Caki2 (cell line): ENCODE data around the gene VDAC1. TPM values are rescaled to one million over a fixed set of nuclear protein-coding genes. Genes with fewer than 3 reads are reported as not detected.
A peak's percentile ranks its signal among the peaks of the same experiment; 100 is the strongest.

Source experiments
- DNase-seq: peaks from one replicate; pipeline ENCODE4 v3.0.0-alpha.2; 2015; ENCODE audit warnings: low read depth
- in situ Hi-C: cut with HindIII; loops from 2 replicates; pipeline ENCODE4 v1.10.0; 2016; ENCODE audit warnings: low sequenced_read_pairs, low pct_unique_long_range_greater_than_20kb, mixed read lengths
- total RNA-seq: library from RNA; depleted of rRNA; stranded (reverse); fragments of >200 nt; shearing (Covaris generic); gene quantifications from 2 replicates; pipeline ENCODE4 v1.2.3, GENCODE V29; 2014; ENCODE audit warnings: low replicate concordance

The VDAC1 gene
- total RNA-seq, 1 experiment from 2014 or later = 576 TPM

DNA sequence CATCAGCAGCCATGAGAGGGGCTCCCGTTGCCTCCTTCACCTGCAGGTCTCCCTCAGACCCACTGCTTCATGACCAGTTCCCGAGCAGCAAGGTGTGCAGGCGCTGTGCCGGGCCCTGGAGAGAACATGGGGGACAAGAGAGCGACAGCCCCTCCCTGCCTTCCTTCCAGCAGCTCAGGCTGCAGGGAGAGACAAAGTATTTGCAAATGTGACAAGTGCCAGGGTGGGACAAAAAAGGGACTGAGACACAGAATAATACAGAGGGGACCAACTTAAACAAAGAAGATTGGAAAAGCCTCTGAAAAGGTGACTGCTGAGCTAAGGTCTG lies 22.5 kb upstream of the VDAC1 start:
- no peak for DNase-seq
- in situ Hi-C loops = no loop called here

DNA sequence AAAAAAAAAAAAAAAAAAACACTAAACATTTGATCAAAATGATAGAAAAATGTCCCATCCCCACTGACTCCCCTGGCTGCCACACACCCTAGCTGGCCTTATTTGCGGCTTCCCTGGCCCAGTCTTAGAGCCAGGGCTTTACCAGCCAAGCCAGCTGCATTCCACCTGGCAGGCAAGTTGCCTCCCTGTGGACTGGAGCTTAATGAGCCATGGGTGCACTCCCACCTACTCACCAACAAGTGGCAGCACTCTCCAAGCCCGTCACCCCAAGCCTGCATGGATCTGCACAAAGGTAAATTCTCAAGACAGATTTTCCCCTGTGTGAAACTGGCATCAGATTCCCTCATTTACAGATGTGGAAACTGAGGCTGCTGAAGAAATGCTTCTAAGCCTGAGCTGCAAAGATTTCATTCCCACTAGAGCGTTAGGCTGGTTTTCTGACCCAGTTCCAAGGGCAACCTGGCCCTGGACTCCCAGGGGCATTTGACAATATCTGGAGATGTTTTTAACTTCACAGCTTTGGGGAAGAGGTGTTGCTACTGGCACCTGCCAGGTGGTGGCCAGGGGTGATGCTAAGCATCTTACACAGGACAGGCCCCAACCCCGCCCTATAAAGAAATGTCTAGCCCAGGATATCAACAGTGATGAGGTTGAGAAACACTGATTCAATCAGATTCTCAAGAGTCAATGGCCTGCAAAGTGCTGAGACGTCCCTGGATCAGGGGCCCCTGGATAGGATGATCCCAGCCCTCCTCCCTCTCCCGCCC lies 21.9 kb upstream of the VDAC1 start:
- DNase-seq = peak; percentile 64
- in situ Hi-C loops = no loop called here

DNA sequence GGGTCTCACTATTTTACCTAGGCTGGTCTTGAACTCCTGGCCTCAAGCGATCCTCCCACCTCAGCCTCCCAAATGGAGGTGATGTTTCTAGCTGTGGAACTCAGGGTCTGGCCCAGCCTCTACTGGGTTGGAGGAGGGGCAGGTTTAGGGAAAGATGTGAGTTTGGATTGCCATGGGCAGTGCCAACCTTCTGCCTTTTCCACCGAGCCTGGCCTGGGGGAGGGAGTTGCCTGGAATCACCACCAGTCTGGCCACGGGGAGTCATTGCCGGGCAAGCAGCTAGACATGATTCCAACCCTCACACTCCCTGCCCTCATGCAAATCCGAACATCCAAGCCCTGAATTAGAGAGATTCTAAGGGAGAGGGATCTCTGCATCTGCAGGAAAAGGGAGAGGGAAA lies 21.0 kb upstream of the VDAC1 start:
- in situ Hi-C loops = no loop called here
- DNase-seq = no peak

DNA sequence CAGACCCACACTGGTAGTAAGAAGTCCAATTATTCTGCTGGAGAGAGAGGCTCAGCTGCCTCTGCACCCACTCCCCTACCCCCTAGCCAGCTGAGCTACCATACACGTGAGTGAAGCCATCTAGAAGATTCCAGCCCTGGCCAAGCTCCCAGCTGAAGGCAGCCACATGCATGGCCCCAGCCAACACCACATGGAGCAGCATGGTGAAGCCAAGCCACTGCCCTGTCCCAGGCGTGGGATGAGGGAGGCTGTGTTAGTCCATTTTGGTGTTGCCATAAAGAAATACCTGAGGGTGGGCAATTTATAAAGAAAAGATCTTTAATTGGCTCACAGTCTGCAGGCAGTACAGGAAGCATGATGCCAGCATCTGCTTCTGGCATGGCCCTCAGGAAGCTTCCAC lies 20.0 kb upstream of the VDAC1 start:
- in situ Hi-C loops = no loop called here

DNA sequence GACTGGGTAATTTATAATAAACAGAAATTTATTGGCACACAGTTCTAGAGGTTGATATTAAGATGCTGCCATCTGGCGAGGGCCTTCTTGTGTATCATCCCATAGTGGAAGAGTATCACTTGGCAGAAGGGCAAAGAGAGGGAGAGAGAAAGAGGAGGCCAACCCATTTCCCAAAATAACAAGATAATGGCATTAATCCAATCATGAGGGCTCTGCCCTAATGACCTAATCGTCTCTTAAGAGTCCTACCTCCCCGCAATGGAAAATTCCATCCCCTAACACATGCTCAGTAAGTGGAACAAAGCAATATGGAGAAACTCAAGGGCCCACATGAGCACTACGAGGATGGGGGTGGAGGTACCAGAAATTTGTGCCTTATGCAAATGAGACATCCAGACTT lies 17.6 kb upstream of the VDAC1 start:
- DNase-seq = no peak
- in situ Hi-C loops = no loop called here

More for the DNA sequence above, 20.0 kb upstream of the VDAC1 start:
- no peak for DNase-seq

DNA sequence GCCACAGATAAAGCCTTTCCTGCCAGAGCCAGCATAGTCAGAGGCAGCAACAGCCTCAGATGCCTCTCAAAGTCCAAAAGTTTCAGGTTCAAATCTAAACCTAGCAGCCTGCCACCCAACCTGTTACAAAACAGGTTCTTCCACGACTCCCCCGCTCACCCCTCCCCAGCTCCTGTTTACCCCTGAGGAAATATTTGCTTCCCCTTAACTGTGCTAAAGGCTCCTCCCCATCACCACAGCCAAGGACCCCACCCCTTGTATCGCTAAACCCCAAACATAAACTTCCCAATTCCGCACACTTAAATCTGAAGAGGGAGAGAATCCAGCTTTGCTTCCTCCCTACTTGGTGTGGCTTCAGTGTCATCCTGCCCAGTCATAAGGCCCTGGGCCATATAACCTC lies 15.4 kb upstream of the VDAC1 start:
- in situ Hi-C loops = no loop called here
- DNase-seq = no peak

DNA sequence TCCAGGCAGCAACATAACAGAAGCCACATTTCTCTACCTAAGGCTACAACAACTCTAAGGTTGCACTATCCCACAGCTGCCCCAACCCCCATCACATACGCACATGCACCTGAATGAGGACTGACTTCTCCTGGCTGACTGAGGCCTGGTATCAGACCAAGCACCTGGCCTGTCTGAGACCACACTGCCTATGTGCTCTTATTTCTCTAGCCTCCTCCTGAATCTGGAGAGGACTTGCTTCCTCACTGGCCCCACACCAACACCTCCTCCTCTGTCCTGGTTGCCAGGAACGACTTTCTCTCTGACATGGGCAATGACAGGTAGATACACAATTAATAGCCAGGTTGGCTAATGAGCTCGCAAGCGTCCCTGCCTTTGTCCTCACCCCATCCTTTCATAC lies 14.9 kb upstream of the VDAC1 start:
- DNase-seq = no peak
- in situ Hi-C loops = no loop called here

DNA sequence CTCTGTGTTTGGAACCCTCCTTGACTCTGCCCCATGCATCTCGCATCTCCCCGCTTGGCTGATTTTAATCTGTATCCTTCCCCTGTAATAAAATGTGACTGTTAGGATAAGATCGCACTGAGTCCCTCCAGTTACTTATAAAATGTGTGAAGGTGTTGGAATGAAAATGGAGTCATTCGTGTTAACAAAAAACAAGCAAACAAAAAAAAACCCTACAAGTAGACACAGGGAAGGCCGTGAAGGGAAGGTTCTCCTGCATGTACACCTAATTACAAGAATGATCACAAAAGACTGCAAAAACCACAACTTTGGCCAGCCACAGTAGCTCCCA lies 14.2 kb upstream of the VDAC1 start:
- in situ Hi-C loops = no loop called here
- no peak for DNase-seq

DNA sequence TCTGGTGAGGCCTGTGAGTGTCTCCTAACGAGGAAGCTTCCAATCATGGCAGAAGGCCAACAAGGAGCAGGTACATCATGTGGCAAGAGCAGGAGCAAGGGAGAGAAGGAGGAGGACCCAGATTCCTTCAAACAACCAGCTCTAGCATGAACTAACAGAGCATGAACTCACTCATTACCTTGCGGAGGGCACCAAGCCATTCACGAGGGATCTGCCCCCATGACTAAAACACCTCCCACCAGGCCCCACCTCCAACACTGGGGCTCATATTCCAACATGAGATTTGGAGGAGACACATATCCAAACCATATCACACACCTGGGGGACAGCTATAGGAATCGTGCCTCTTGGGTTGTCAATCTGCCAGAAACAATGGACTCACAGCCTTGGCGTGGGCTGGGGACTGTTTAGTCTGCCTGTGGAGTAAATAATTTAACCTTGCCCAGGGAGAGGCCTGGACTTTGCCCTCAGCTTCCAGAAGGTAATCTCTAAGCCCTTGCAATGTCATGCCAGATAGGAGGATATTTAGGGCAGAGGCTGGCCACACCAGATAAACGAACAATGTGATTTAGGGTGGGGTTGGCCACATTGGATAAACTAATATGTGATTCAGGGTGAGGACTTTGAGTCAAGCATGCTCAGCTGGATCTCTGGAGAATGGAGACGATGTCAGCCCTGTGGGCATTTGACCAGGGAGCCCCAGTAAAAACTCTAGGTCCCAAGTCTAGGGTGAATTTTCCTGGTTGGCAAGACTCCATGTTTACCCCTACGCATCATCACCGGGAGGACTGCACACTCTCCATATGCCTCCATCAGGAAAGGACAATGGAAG lies 13.6 kb upstream of the VDAC1 start:
- in situ Hi-C loops = no loop called here

DNA sequence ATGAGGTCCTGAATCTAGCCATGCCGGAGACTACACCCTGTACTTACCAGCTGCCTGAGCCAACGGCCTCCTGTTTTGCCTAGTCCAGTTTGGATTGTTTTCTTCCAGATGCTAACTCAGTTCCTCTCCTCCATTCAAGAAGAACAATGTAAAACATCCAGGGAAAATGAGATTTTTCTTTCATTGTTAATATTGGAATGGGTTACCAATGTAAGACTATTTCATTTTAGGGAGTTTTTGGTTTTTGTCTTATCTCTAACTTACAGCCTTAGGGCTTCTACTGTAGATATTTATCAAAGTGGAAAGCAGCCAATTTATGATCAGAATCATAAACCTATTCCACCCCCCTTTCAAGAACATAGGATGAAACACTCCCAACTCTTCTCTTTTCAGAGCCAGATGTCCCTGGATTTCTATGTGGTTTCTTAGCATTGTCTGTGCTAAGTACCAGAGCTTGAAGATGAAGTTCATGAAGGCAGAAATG lies 3.5 kb upstream of the VDAC1 start:
- in situ Hi-C loops = no loop called here
- no peak for DNase-seq

More for the DNA sequence above, 13.6 kb upstream of the VDAC1 start:
- peak; percentile 97 for DNase-seq

DNA sequence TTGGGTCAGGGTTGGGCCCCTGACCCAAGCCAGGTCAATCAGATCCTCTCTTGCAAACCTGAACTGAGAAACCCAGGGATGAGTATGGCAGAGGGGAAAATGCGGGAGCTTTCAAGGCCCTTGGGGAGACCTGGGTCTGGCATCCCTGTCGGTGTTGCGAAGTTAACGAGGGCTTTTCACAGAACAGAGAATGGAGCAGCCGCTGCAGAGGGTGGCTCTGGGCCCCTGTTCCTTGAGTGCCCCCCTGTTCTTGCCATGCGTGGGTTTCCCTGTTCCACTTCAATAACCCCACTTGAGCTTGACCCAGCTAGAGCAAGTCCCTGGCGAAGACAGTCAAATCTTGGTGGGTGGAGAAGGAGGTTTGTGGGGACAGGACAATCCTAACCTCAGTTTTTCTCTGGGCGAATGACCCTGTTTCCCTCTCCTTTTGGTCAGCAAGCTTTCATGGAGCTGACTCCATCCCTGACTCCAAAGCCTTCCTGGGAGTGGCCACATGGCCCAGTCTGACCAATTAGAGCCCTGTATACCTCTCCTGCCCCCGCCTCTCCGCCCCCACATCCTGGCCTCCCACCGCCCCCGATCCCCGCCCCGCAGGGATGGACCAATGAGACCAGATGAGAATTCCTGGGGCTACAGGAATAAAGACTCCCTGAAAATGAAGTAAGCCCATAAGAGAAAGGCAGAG lies 2.9 kb upstream of the VDAC1 start:
- DNase-seq = no peak
- in situ Hi-C loops = no loop called here

DNA sequence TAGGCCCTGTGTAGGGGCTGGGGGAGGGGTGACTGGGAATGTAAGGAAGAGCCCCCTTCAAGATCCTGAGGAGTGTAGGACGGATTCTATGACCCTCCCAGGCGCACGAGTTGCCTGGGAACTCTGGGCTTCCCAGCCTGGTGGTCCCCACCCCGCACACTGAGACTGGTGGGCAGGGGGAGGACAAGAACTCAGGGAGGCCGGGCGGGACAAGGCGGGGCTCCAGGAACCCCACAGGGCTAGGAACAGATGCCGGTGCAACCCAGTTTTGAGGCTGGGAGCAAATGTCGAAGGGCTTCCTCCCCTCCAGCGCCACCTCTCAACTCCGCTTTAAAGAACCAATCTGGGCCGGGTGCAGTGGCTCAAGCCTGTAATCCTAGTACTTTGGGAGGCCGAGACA lies 1.3 kb upstream of the VDAC1 start:
- no peak for DNase-seq
- in situ Hi-C loops = no loop called here

DNA sequence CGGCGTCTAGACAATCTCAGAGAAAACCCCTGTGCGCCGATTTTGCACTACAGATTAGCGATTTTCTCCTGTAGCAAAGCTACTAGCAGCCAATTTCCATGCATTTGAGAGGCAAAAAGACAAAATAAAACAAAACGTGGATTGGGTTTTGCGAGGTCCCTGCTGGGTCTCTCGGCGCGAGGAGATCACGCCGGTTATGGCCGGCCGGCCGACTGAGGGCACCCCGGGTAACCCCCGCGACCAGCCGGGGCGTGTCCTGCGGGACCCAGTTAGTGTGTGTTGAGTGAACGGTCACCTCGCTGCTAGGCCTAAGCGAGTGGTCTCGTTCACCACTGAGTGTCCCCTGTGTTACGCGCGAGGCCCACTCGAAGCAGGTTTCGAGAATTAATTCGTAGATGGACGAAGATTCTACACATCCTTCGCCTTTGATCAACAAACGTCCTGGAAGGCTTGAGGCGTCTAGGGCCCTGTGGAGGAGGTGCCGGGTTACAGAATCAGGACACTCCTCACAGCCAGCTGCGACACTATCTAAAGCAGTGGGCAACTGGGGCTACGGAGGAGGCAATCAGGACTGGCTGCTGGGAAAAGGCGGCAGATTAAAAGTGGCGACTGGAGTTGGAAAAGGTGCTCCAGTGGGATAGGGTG lies 764 bp upstream of the VDAC1 start:
- peak; percentile 59 for DNase-seq
- in situ Hi-C loops = no loop called here

DNA sequence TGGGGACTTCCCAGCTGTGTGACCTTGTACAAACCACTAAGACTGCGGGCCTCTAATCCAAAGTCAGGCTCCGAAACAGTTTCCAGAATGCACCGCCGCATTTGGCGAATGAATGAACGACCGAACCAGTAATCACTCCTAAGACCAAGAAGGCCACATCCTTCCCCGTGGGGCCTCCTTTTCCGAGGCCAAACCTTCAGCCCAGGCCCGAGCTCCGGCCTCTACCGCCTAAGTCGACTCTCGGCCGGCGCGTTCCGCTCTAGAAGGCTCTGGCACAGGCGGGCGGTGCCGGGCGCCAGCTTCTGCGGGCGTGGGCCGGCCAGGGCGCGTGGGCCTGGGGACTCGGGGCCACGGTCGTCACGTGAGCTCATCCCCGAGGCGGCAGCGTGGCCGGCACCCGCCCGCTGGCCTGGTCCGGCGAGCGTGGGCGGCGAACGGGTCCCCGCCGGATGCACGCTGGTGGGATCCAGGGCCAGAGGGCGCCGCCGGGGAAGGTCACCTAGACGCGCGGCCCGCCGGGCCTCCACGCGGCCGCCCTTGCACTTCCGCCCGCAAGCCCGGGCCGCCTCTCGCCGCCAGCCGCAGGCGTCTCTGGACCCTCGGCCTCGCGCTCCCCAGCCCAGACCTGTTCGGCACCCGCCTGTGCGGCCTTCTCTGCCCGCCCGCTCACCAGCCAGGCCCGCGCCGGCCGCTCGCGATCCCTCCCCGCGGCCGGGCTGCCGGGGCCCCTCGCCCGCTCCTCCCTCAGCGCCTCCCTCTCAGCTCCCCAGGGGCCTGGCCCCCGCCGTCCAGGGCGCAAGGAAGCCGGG lies 754 bp downstream of the VDAC1 start:
- DNase-seq = no peak

DNA sequence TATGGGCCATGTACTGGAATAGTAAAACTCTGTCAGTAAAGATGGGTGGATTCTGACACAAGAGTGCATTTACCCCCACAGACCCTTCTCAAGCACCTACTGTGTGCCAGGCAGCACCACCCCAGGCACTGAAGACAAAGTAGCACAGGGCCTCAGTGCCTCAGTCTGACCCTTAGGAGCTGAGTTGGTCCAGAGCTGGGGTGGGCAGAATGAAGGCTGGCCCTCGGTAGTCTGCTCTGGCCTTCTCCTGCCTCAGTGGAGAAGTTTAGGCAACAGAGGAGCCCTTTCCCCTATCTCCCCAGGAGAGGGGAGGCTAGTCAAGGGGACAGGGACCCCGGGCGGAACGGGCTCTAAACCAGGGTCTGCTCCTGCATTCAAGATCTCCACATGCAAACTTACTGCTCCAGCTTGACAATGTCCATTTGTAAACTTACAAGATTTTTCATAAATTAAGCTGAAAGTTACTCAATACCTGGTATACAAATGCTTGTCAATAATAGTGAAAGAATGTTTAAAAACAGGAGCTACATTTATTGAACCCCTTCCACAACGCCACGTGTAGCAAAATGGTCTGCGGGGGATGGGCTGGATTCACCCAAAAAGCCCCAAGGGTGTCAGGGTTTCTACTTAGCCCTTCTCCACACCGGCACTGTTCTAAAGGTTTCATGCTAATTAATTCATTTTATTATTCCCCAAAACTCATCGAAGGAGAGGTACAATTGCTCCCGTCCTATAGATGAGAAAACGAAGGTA lies 1.5 kb downstream of the VDAC1 start:
- in situ Hi-C loops = no loop called here
- DNase-seq = no peak

More for the DNA sequence above, 754 bp downstream of the VDAC1 start:
- in situ Hi-C loops = no loop called here

DNA sequence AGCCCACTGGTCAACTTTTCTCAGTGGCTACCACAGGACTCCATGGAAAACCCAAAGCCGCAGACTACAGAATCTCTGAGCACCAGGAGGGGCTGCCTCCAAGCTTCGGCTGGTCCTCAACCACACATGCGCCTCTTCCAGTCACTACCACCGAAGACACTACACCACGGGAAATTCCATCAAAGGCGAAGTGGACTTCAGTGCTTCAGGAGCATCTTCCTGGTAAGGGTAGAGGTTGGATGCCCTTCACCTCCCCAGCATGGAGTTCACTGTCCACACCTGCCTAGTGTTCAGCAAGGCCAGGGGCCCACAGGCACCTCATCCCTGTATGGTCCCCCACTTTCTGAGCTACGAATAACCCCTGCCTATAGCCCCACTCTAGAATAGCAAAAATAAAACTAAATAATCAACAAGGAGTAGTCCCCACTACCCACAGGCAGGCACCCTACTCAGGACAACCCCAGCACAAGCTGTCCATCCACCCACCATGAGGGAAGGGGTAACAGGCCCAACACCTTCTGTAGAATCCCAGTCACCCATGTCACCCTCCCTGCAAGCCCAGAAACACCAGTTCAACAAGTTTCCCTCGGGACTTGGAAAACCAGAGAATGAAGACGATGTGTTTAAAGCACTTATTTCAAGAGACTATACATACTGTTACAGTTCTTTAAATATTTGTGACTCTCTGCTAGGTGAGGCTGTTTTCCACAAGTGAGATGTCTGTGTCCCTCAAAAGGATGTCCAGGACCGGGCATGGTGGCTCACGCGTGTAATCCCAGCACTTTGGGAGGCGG lies 2.6 kb downstream of the VDAC1 start:
- no peak for DNase-seq
- in situ Hi-C loops = no loop called here
